ENCODE measurements around the gene FRMPD2.

DNA sequence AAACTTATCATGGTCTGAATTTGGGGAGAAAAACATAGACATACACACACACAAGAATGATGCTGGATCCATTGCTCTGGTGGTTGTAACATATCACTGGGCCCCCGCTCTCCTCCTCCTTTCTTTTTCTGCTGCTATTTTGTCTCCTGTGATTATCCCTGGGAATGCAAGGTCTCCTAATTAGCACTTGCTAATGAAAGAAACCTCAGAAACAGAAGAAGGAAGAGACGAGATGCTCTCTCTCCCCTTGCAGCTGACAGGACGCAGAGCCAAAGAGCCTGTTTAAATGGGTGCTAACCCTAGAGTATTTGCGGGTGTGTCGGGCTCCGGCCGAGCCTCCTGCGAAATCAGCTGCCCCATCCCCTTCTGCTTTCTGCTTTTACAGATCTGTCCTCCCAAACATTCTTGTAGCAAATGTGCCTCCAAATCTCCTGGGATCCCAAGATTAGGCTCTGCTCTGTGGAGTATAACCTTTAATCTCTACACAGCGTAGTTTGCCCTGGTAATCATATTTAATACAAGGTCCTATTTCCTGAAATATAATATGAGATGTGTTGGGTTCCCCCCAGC is 81.5 kb downstream of the FRMPD2 start:
- TF ChIP-seq, protein P1, sequence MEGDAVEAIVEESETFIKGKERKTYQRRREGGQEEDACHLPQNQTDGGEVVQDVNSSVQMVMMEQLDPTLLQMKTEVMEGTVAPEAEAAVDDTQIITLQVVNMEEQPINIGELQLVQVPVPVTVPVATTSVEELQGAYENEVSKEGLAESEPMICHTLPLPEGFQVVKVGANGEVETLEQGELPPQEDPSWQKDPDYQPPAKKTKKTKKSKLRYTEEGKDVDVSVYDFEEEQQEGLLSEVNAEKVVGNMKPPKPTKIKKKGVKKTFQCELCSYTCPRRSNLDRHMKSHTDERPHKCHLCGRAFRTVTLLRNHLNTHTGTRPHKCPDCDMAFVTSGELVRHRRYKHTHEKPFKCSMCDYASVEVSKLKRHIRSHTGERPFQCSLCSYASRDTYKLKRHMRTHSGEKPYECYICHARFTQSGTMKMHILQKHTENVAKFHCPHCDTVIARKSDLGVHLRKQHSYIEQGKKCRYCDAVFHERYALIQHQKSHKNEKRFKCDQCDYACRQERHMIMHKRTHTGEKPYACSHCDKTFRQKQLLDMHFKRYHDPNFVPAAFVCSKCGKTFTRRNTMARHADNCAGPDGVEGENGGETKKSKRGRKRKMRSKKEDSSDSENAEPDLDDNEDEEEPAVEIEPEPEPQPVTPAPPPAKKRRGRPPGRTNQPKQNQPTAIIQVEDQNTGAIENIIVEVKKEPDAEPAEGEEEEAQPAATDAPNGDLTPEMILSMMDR (conservative IDR thresholded peaks at IDR 0.05; ENCODE audit: low read depth, low read length) = no peak
- no peak for TF ChIP-seq EZH2 (IDR thresholded peaks at IDR 0.05; ENCODE audit: borderline replicate concordance, low read depth, low read length, poor library complexity, severe bottlenecking)
